Kidney capillary endothelial cell (primary cell): ENCODE measurements around the gene SCYGR4.
"Not testable (repeated sequence)": the region's sequence is repeated elsewhere in the genome, so short reads cannot be mapped to it uniquely, and the experiment has no call there.

Experiments used
- DNase-seq: peaks from one replicate; pipeline ENCODE4 v3.0.0-alpha.2; 2018; ENCODE audit warnings: low spot score

SCYGR4 gene

GRCh38 chr2:227666631-227667170 is 49.4 kb downstream of the SCYGR4 start, which contains the start of gene SCYGR5:
TSS of gene SCYGR5 (plus strand) at chr2:227666804. CDS start at chr2:227666804, 0 bp downstream.
- not testable (repeated sequence) for DNase-seq
